Lung (tissue), 12 donors: Measurements from ENCODE around the gene GRIN2D. TPM values are rescaled to one million over a fixed set of nuclear protein-coding genes. Genes with fewer than 3 reads are reported as not detected.
"Not testable (repeated sequence)": the region's sequence is repeated elsewhere in the genome, so short reads cannot be mapped to it uniquely, and the experiment has no call there.

Experiments used
- ATAC-seq: fragments of 200-7000 bp; cut with Tn5 transposase; one replicate; pipeline ENCODE4 v1.9.1; 2020; ENCODE audit warnings: moderate number of reproducible peaks; ENCODE audit not compliant: insufficient read depth, low FRiP score
- DNase-seq, 3 donors: peaks; one replicate each; pipeline ENCODE4 v3.0.0-alpha.2; 2013 to 2017
- H3K27ac ChIP-seq, 2 donors: one replicate each; pipeline ENCODE4 v1.5.1; 2013; ENCODE audit warnings: mild to moderate bottlenecking in 2 of 2, moderate library complexity in 2 of 2, control low read depth in 1 of 2, inconsistent platforms in 1 of 2, low read depth in 1 of 2, low read length in 1 of 2
- H3K27me3 ChIP-seq, 3 donors: one replicate each; pipeline ENCODE4 v1.5.1; 2013; ENCODE audit warnings: low read length in 2 of 3; ENCODE audit not compliant: control insufficient read depth in 3 of 3, insufficient read depth in 3 of 3
- H3K36me3 ChIP-seq, 4 donors: one replicate each; pipeline ENCODE4 v1.5.1; 2013; ENCODE audit warnings: low read length in 4 of 4, mild to moderate bottlenecking in 1 of 4, moderate library complexity in 1 of 4; ENCODE audit not compliant: control insufficient read depth in 4 of 4, insufficient read depth in 4 of 4
- H3K4me1 ChIP-seq, 5 donors: one replicate each; pipeline ENCODE4 v1.5.1; 2013; ENCODE audit warnings: low read length in 5 of 5, mild to moderate bottlenecking in 2 of 5, moderate library complexity in 1 of 5; ENCODE audit not compliant: control insufficient read depth in 5 of 5, insufficient read depth in 5 of 5
- H3K4me3 ChIP-seq: one replicate; pipeline ENCODE4 v1.5.1; 2013; ENCODE audit warnings: mild to moderate bottlenecking, control low read depth, moderate library complexity
- H3K9ac ChIP-seq, 2 donors: one replicate each; pipeline ENCODE4 v1.5.1; 2013; ENCODE audit warnings: low read length in 2 of 2, control low read depth in 1 of 2; ENCODE audit not compliant: insufficient read depth in 1 of 2
- H3K9me3 ChIP-seq, 4 donors: one replicate each; pipeline ENCODE4 v1.5.1; 2013; ENCODE audit warnings: low read length in 3 of 4, mild to moderate bottlenecking in 1 of 4, moderate library complexity in 1 of 4; ENCODE audit not compliant: control insufficient read depth in 4 of 4, insufficient read depth in 3 of 4
- WGBS, 2 donors: extraction: QIAGEN DNeasy Blood & Tissue Kit; methylation state at CpG; one replicate each; pipeline ENCODE4 v1.1.7; 2013; 5-methylcytosine and 5-hydroxymethylcytosine counted together
- polyA plus RNA-seq, 2 donors: library from polyadenylated mRNA; stranded (reverse); fragments of 200-250 nt; gene quantifications; one replicate each; pipeline ENCODE4 v1.2.1, GENCODE V29; 2013
- total RNA-seq, 2 donors: library from RNA; depleted of rRNA in 1 of 2; stranded (reverse); fragments of >200 nt in 1 of 2; gene quantifications; one replicate each; pipeline ENCODE4 v1.2.1, GENCODE V29; 2014 to 2021
- TF ChIP-seq, protein P1 (sequence below): IDR thresholded peaks from 2 replicates; pipeline ENCODE4 v1.5.1; 2012; ENCODE audit warnings: mild to moderate bottlenecking; ENCODE audit errors: control extremely low read depth, extremely low read depth
- donor health status: control.
- donor health status: control.
- donor health status: Bipolar disorder and iron deficiency.
- donor health status: healthy.
- donor health status: DM: yes; HTN: yes; CAD: no.

The GRIN2D gene
- total and polyA plus RNA-seq, 4 donors, result 0.26 to 1.0 (median 0.43) TPM

DNA sequence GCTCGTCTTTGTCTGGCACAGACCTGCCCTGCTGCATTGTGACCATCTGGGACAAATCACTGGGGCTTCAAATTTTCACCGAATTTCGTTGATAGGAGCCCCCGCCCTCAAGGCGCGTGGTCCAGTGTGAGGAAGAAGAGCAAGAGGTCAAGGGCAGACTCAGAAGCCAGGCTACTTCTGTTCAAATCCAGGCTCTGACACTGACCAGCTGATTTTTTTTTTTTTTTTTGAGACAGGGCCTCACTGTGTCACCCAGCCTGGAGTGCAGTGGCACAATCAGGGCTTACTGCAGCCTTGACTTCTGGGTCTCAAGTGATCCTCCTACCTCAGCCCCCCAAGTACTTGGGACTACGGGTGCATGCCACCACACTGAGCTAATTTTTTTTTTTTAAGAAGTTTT is 22.1 kb upstream of the GRIN2D start:
- no peak overlapping the region for H3K4me3 ChIP-seq
- TF ChIP-seq, protein P1, sequence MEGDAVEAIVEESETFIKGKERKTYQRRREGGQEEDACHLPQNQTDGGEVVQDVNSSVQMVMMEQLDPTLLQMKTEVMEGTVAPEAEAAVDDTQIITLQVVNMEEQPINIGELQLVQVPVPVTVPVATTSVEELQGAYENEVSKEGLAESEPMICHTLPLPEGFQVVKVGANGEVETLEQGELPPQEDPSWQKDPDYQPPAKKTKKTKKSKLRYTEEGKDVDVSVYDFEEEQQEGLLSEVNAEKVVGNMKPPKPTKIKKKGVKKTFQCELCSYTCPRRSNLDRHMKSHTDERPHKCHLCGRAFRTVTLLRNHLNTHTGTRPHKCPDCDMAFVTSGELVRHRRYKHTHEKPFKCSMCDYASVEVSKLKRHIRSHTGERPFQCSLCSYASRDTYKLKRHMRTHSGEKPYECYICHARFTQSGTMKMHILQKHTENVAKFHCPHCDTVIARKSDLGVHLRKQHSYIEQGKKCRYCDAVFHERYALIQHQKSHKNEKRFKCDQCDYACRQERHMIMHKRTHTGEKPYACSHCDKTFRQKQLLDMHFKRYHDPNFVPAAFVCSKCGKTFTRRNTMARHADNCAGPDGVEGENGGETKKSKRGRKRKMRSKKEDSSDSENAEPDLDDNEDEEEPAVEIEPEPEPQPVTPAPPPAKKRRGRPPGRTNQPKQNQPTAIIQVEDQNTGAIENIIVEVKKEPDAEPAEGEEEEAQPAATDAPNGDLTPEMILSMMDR, result no peak
- H3K36me3 ChIP-seq, result no peaks in the 10 kb centered on the region
- WGBS, 2 donors, result 71 to 78% methylated on average over 7 of the region's 7 CpGs
- no peak overlapping the region for H3K9ac ChIP-seq
- H3K27ac ChIP-seq, result no peak overlapping the region
- no peaks in the 10 kb centered on the region for H3K9me3 ChIP-seq
- DNase-seq, result no peak
- no peak for ATAC-seq
- H3K4me1 ChIP-seq, result no peaks in the 10 kb centered on the region
- H3K27me3 ChIP-seq, result no peaks in the 10 kb centered on the region

DNA sequence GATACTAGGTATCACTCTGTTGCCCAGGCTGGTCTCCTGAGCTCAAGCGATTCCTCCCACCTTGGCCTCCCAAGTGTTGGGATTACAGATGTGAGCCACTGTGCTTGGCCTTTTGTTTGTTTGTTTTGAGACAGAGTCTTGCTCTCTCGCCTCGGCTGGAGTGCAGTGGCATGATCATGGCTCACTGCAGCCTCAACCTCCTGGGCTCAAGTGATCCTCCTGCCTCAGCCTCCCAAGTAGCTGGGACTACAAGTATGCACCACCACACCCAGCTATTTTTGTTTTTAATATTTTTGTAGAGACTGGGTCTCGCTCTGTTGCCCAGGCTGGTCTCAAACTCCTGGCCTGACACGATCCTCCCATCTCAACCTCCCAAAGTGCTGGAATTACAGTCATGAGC is 21.7 kb upstream of the GRIN2D start:
- H3K9me3 ChIP-seq, H3K36me3 ChIP-seq, H3K4me1 ChIP-seq, DNase-seq, ATAC-seq, H3K27me3 ChIP-seq, H3K27ac ChIP-seq, H3K4me3 ChIP-seq, H3K9ac ChIP-seq: not testable (repeated sequence)
- 89 to 94% methylated on average over 5 of the region's 5 CpGs for WGBS, 2 donors

DNA sequence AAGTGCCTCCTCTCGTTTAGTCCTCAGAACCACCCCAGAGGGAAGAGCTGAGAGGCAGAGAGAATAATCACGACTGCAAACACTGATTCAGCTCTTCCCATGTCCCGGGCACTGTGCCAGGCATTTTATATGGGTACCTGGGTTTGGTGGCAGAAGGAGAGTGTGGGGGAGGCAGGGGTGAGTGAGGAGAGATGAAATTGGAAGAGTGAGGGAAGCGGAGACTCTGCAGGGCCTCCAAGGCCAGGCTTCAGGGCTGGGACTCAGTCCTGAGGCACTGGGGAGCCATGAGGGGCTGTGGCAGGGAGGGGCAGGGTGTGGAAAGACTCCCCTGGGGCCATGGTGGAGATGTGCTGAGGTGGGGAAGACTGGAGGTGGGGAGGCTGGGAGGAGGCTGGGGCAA is 20.6 kb upstream of the GRIN2D start:
- H3K4me3 ChIP-seq, result no peak overlapping the region
- no peak for DNase-seq
- 60 to 63% methylated on average over 4 of the region's 4 CpGs for WGBS, 2 donors
- H3K27me3 ChIP-seq, result no peaks in the 10 kb centered on the region
- ATAC-seq, result no peak
- TF ChIP-seq, protein P1, result no peak
- H3K9me3 ChIP-seq, result no peaks in the 10 kb centered on the region
- no peak overlapping the region for H3K27ac ChIP-seq
- H3K9ac ChIP-seq, result no peak overlapping the region
- no peaks in the 10 kb centered on the region for H3K4me1 ChIP-seq
- no peaks in the 10 kb centered on the region for H3K36me3 ChIP-seq

DNA sequence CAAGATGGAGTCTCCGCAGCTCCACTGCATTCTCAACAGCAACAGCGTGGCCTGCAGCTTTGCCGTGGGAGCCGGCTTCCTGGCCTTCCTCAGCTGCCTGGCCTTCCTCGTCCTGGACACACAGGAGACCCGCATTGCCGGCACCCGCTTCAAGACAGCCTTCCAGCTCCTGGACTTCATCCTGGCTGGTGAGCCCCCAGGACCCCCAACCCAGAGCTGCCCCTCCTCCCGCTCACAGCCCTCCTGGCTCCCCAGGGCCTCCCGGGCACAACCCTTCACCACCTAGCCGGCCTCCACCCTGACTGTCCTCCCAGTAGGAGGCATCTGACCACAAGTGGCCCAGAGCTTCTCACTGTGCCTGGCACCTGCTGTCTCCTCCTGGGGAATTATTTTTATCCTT is 19.9 kb upstream of the GRIN2D start:
- Histone ChIP-seq H3K9ac (no peak overlapping the region), H3K4me3 (no peak overlapping the region), H3K4me1 (no peaks in the 10 kb centered on the region), H3K27ac (no peak overlapping the region), H3K9me3 (no peaks in the 10 kb centered on the region), H3K27me3 (no peaks in the 10 kb centered on the region), H3K36me3 (no peaks in the 10 kb centered on the region)
- no peak for DNase-seq
- ATAC-seq, result no peak
- WGBS, 2 donors, result 91 to 93% methylated on average over 10 to 11 of the region's 11 CpGs
- TF ChIP-seq, protein P1, result no peak
